ENCODE data around the gene ENPP1. TPM values are rescaled to one million over a fixed set of nuclear protein-coding genes. Genes with fewer than 3 reads are reported as not detected.
"Not testable (repeated sequence)": the region's sequence is repeated elsewhere in the genome, so short reads cannot be mapped to it uniquely, and the experiment has no call there.

The ENPP1 gene
- total RNA-seq, 4 donors from 2014 or later, result 26.5 to 128 (median 54.3) TPM

- no peak for TF ChIP-seq POLR2A (IDR thresholded peaks at IDR 0.05)
- TF ChIP-seq, protein P1, sequence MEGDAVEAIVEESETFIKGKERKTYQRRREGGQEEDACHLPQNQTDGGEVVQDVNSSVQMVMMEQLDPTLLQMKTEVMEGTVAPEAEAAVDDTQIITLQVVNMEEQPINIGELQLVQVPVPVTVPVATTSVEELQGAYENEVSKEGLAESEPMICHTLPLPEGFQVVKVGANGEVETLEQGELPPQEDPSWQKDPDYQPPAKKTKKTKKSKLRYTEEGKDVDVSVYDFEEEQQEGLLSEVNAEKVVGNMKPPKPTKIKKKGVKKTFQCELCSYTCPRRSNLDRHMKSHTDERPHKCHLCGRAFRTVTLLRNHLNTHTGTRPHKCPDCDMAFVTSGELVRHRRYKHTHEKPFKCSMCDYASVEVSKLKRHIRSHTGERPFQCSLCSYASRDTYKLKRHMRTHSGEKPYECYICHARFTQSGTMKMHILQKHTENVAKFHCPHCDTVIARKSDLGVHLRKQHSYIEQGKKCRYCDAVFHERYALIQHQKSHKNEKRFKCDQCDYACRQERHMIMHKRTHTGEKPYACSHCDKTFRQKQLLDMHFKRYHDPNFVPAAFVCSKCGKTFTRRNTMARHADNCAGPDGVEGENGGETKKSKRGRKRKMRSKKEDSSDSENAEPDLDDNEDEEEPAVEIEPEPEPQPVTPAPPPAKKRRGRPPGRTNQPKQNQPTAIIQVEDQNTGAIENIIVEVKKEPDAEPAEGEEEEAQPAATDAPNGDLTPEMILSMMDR (IDR thresholded peaks at IDR 0.05), result peak; percentile 79 to 84 (median 83)
- intact Hi-C loops (cut with DNase I; ENCODE audit: low total_unique reads), result loop anchor here (10.0 kb wide), 1 partner anchor 220 kb away; no protein-coding TSS in a partner anchor
- Histone ChIP-seq H3K27ac (no peak overlapping the region), H3K36me3 (no peaks in the 10 kb centered on the region), H3K9me3 (no peaks in the 10 kb centered on the region), H3K4me1 (no peaks in the 10 kb centered on the region), H3K4me3 (no peak overlapping the region), H3K27me3 (no peaks in the 10 kb centered on the region)
- peak; percentile 51 to 70 for DNase-seq
Observed at GRCh38 chr6:131914967-131915751, 107.3 kb downstream of the ENPP1 start.

- not testable (repeated sequence) for H3K27me3 ChIP-seq, H3K27ac ChIP-seq, H3K4me3 ChIP-seq, H3K36me3 ChIP-seq, DNase-seq, H3K4me1 ChIP-seq, H3K9me3 ChIP-seq
- intact Hi-C loops (cut with DNase I; ENCODE audit: low total_unique reads), result loop anchor here (10.0 kb wide), 1 partner anchor 221 kb away; no protein-coding TSS in a partner anchor
Observed at GRCh38 chr6:131916091-131916796, 108.4 kb downstream of the ENPP1 start.

GRCh38 chr6:131916847-131917246, 109.0 kb downstream of the ENPP1 start:
- Histone ChIP-seq H3K4me1 (no peaks in the 10 kb centered on the region), H3K27me3 (no peaks in the 10 kb centered on the region), H3K36me3 (no peaks in the 10 kb centered on the region), H3K4me3 (no peak overlapping the region), H3K27ac (no peak overlapping the region), H3K9me3 (no peaks in the 10 kb centered on the region)
- no peak for TF ChIP-seq POLR2A (IDR thresholded peaks at IDR 0.05)
- TF ChIP-seq, protein P1 (IDR thresholded peaks at IDR 0.05), result no peak
- no peak for DNase-seq
- intact Hi-C loops (cut with DNase I; ENCODE audit: low total_unique reads), result loop anchor here (10.0 kb wide), 1 partner anchor 222 kb away; no protein-coding TSS in a partner anchor

- TF ChIP-seq, protein P1 (IDR thresholded peaks at IDR 0.05), result no peak
- TF ChIP-seq POLR2A (IDR thresholded peaks at IDR 0.05), result no peak
- no peak for DNase-seq
- Histone ChIP-seq H3K36me3 (no peaks in the 10 kb centered on the region), H3K4me1 (no peaks in the 10 kb centered on the region), H3K27ac (no peak overlapping the region), H3K4me3 (no peak overlapping the region), H3K27me3 (no peaks in the 10 kb centered on the region), H3K9me3 (no peaks in the 10 kb centered on the region)
- intact Hi-C loops (cut with DNase I; ENCODE audit: low total_unique reads), result loop anchor here (10.0 kb wide), 1 partner anchor 223 kb away; no protein-coding TSS in a partner anchor
Observed at GRCh38 chr6:131917318-131917717, 109.5 kb downstream of the ENPP1 start.

- intact Hi-C loops (cut with DNase I; ENCODE audit: low total_unique reads), result loop anchor here (10.0 kb wide), 1 partner anchor 223 kb away; no protein-coding TSS in a partner anchor
- Histone ChIP-seq H3K9me3 (no peaks in the 10 kb centered on the region), H3K27ac (no peak overlapping the region), H3K27me3 (no peaks in the 10 kb centered on the region), H3K4me1 (no peaks in the 10 kb centered on the region), H3K36me3 (no peaks in the 10 kb centered on the region), H3K4me3 (no peak overlapping the region)
- no peak for DNase-seq
- no peak for TF ChIP-seq POLR2A (IDR thresholded peaks at IDR 0.05)
- TF ChIP-seq, protein P1 (IDR thresholded peaks at IDR 0.05), result no peak
Observed at GRCh38 chr6:131917763-131918649, 110.2 kb downstream of the ENPP1 start.

Measured in uterus (tissue), 4 donors.